HepG2 (cell line): ENCODE measurements around the gene DTWD2. TPM values are rescaled to one million over a fixed set of nuclear protein-coding genes. Genes with fewer than 3 reads are reported as not detected.

ENCODE experiments used
- CSRNP2 ChIP-seq: sonication (generic); formaldehyde crosslinking; conservative IDR thresholded peaks from 2 replicates; pipeline ENCODE4 v1.8.0; 2022; ENCODE audit warnings: low read depth, missing genetic modification reagents
- EED ChIP-seq: sonication (generic); formaldehyde crosslinking; IDR thresholded peaks from 2 replicates; pipeline ENCODE4 v1.5.0; 2020; ENCODE audit warnings: mild to moderate bottlenecking, missing genetic modification reagents
- FOSL2 ChIP-seq: sonication (generic); formaldehyde crosslinking; IDR thresholded peaks from 2 replicates; pipeline ENCODE4 v1.4.0; 2020; ENCODE audit warnings: missing genetic modification reagents
- JUN ChIP-seq: sonication (generic); formaldehyde crosslinking; IDR thresholded peaks from 2 replicates; pipeline ENCODE4 v1.4.0; 2020; ENCODE audit warnings: mild to moderate bottlenecking, missing genetic modification reagents
- KMT2A ChIP-seq: sonication (generic); formaldehyde crosslinking; IDR thresholded peaks from 2 replicates; pipeline ENCODE4 v1.4.0; 2020; ENCODE audit warnings: missing genetic modification reagents
- MEIS2 ChIP-seq: sonication (generic); formaldehyde crosslinking; IDR thresholded peaks from 2 replicates; pipeline ENCODE4 v1.9.0; 2021; ENCODE audit warnings: mild to moderate bottlenecking, missing genetic modification reagents
- MIER3 ChIP-seq: IDR thresholded peaks from 2 replicates; pipeline ENCODE4 v1.6.1; 2016; ENCODE audit warnings: missing compliant biosample characterization, borderline replicate concordance
- NFIC ChIP-seq: IDR thresholded peaks from 2 replicates; pipeline ENCODE4 v1.6.1; 2012; ENCODE audit warnings: mild to moderate bottlenecking, low read length, inconsistent platforms
- NR1H2 ChIP-seq: sonication (generic); formaldehyde crosslinking; IDR thresholded peaks from 2 replicates; pipeline ENCODE4 v1.8.1; 2022; ENCODE audit warnings: low read depth, missing genetic modification reagents, borderline replicate concordance
- PHB2 ChIP-seq: fragments of 450-650 bp; IDR thresholded peaks from 2 replicates; pipeline ENCODE4 v1.6.1; 2018; ENCODE audit not compliant: partially characterized antibody
- REPIN1 ChIP-seq: sonication (generic); formaldehyde crosslinking; IDR thresholded peaks from 2 replicates; pipeline ENCODE4 v1.8.0; 2022; ENCODE audit warnings: missing genetic modification reagents, low read depth, mild to moderate bottlenecking, borderline replicate concordance
- SOX5 ChIP-seq: IDR thresholded peaks from 2 replicates; pipeline ENCODE4 v1.6.1; 2016; ENCODE audit warnings: borderline replicate concordance
- SRF ChIP-seq: IDR thresholded peaks from 2 replicates; pipeline ENCODE4 v1.6.1; 2011; ENCODE audit warnings: mild to moderate bottlenecking, low read depth, low read length, moderate library complexity
- TFDP1 ChIP-seq: IDR thresholded peaks from 2 replicates; pipeline ENCODE4 v1.6.1; 2016; ENCODE audit warnings: missing compliant biosample characterization, missing genetic modification reagents, borderline replicate concordance
- U2AF1 ChIP-seq: fragments of 200-400 bp; formaldehyde crosslinking; optimal IDR thresholded peaks from 2 replicates; pipeline ENCODE3; 2017; ENCODE audit warnings: mild to moderate bottlenecking, low read depth, low read length
- UBTF ChIP-seq: sonication (generic); formaldehyde crosslinking; IDR thresholded peaks from 2 replicates; pipeline ENCODE4 v1.4.0; 2020; ENCODE audit warnings: mild to moderate bottlenecking, missing genetic modification reagents
- YEATS4 ChIP-seq: sonication (generic); formaldehyde crosslinking; IDR thresholded peaks from 2 replicates; pipeline ENCODE4 v1.4.0; 2020; ENCODE audit warnings: missing genetic modification reagents, borderline replicate concordance
- ZBED4 ChIP-seq: sonication (generic); formaldehyde crosslinking; IDR thresholded peaks from 2 replicates; pipeline ENCODE4 v1.4.0; 2020; ENCODE audit warnings: missing genetic modification reagents, borderline replicate concordance
- ZBTB8A ChIP-seq: sonication (generic); formaldehyde crosslinking; IDR thresholded peaks from 2 replicates; pipeline ENCODE4 v1.4.0; 2020; ENCODE audit warnings: mild to moderate bottlenecking, low read depth, missing genetic modification reagents, borderline replicate concordance
- ZFP36L2 ChIP-seq: sonication (generic); formaldehyde crosslinking; IDR thresholded peaks from 2 replicates; pipeline ENCODE4 v1.4.0; 2020; ENCODE audit warnings: missing genetic modification reagents
- ZNF879 ChIP-seq: sonication (generic); formaldehyde crosslinking; IDR thresholded peaks from 2 replicates; pipeline ENCODE4 v1.8.1; 2023; ENCODE audit warnings: missing genetic modification reagents
- polyA plus RNA-seq, 8 experiments: library from polyadenylated mRNA; depleted of rRNA in 3 of 8; stranded (reverse) in 7 of 8; unstranded in 1 of 8; fragments of >200 nt; fragmentation: Illumina TruSeq in 4 of 8; extraction: Trizol in 4 of 8; gene quantifications; 2 replicates each; pipeline versions ENCODE4 v1.2.1 to v1.2.3, GENCODE V29; 2011 to 2016; ENCODE audit warnings: low read depth in 4 of 8, missing spikeins in 1 of 8, mixed read lengths in 1 of 8; ENCODE audit not compliant: insufficient read depth in 1 of 8
- total RNA-seq, 5 experiments: library from RNA; depleted of rRNA; stranded (reverse); fragments of >200 nt; fragmentation: Illumina TruSeq; extraction: Trizol; gene quantifications; 2 replicates each; pipeline ENCODE4 v1.2.3, GENCODE V29; 2016; ENCODE audit warnings: low read depth in 1 of 5

Gene DTWD2
- total and polyA plus RNA-seq, 2 of the 13 experiments (the other 11 are each of a cell fraction or from before 2014, with no cell fraction given): 1.6 to 6.0 TPM

GRCh38 chr5:118968406-118968911 is 19.9 kb downstream of the DTWD2 start (continued):
- TF ChIP-seq TFDP1 (CRISPR knock-in tag) (0 out of 2 replicates have a peak, but pooled peaks have one; percentile 20), MEIS2 (CRISPR knock-in tag) (no peak), CSRNP2 (no peak), MIER3 (CRISPR knock-in tag) (no peak), ZBTB8A (no peak), KMT2A (CRISPR knock-in tag) (no peak), REPIN1 (CRISPR knock-in tag) (no peak), UBTF (no peak), EED (CRISPR knock-in tag) (no peak), SRF (no peak), FOSL2 (CRISPR knock-in tag) (no peak), JUN (CRISPR knock-in tag) (no peak), NR1H2 (CRISPR knock-in tag) (no peak), SOX5 (CRISPR knock-in tag) (no peak), ZFP36L2 (CRISPR knock-in tag) (no peak), NFIC (no peak), PHB2 (no peak), YEATS4 (CRISPR knock-in tag) (peak; percentile 75), U2AF1 (no peak), ZBED4 (CRISPR knock-in tag) (no peak), ZNF879 (CRISPR knock-in tag) (no peak)
